Activated B cell treated with CpG ODN at 0.5 μM for 24 hours (primary cell): ENCODE measurements around the gene MKNK1. TPM values are rescaled to one million over a fixed set of nuclear protein-coding genes. Genes with fewer than 3 reads are reported as not detected.

Experiments used
- ATAC-seq: fragments of 200-7000 bp; cut with Tn5 transposase; one replicate; pipeline ENCODE4 v1.10.0; 2021; ENCODE audit warnings: low read depth, mild to moderate bottlenecking, moderate library complexity
- CTCF ChIA-PET: fragments of 350-600 bp; sonication (Branson Sonifier 250); formaldehyde crosslinking; loops from one replicate; lab custom pipeline; 2021; ENCODE audit warnings: antibody characterized with exemption; lab: Charles Lee
- POLR2A ChIA-PET: fragments of 350-600 bp; sonication (Branson Sonifier 250); formaldehyde crosslinking; loops from one replicate; lab custom pipeline; 2021; ENCODE audit warnings: antibody characterized with exemption; lab: Charles Lee
- DNase-seq: peaks from one replicate; pipeline ENCODE4 v3.0.0; 2022
- H3K27ac Mint-ChIP-seq: one replicate; pipeline ENCODE4 v1.8.0; 2020; ENCODE audit warnings: mixed read lengths
- H3K27me3 Mint-ChIP-seq: one replicate; pipeline ENCODE4 v1.8.0; 2021; ENCODE audit warnings: mixed read lengths
- H3K36me3 Mint-ChIP-seq: one replicate; pipeline ENCODE4 v1.8.0; 2021; ENCODE audit warnings: low read depth, mixed read lengths
- H3K4me1 Mint-ChIP-seq: one replicate; pipeline ENCODE4 v1.8.0; 2021; ENCODE audit warnings: mixed read lengths
- H3K4me3 Mint-ChIP-seq: one replicate; pipeline ENCODE4 v1.8.0; 2020; ENCODE audit warnings: mild to moderate bottlenecking, mixed read lengths
- H3K9me3 Mint-ChIP-seq: one replicate; pipeline ENCODE4 v1.8.0; 2020; ENCODE audit warnings: mixed read lengths
- intact Hi-C: fragments of 100-400 bp; cut with micrococcal nuclease; formaldehyde crosslinking; loops from one replicate; pipeline ENCODE4 v1.15.1; 2024
- total RNA-seq: library from RNA; stranded (reverse); gene quantifications from 2 replicates; pipeline ENCODE4 v1.2.3, GENCODE V29; 2022
- TF ChIP-seq, protein P1 (sequence below): fragments of 200-600 bp; IDR thresholded peaks from one replicate; pipeline ENCODE4 v1.8.0; 2022; ENCODE audit warnings: antibody characterized with exemption, mild to moderate bottlenecking

Gene MKNK1
- total RNA-seq, 1 donor from 2014 or later = 45.0 TPM

DNA sequence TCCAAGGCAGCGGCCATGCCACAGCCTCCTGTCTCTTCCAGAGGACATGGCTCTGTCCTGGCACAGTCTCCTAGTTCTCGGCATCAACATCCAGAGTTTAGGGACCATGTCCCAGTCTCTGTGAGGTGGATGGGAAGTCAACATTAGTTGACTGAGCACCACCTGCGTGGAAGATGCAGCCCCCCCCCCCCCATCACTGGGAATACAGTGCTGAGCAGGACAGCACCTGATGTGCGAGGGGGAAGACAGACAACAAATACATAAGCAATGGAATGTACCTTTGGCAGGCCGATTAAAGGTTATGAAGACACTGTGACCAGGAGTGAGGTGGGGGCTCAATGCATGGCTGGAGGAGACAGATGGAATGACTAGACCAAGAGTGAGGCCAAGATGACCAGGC, 79.2 kb downstream of the MKNK1 start:
- Mint-ChIP-seq H3K4me3 (no peak overlapping the region), H3K36me3 (no peaks in the 10 kb centered on the region), H3K27ac (no peak overlapping the region), H3K27me3 (peaks cover 56% of the 10 kb centered on the region), H3K9me3 (no peaks in the 10 kb centered on the region), H3K4me1 (no peaks in the 10 kb centered on the region)
- intact Hi-C loops = no loop called here
- CTCF ChIA-PET = no interaction called here
- POLR2A ChIA-PET = no interaction called here
- ATAC-seq (no peak), DNase-seq (no peak)
- TF ChIP-seq, protein P1, sequence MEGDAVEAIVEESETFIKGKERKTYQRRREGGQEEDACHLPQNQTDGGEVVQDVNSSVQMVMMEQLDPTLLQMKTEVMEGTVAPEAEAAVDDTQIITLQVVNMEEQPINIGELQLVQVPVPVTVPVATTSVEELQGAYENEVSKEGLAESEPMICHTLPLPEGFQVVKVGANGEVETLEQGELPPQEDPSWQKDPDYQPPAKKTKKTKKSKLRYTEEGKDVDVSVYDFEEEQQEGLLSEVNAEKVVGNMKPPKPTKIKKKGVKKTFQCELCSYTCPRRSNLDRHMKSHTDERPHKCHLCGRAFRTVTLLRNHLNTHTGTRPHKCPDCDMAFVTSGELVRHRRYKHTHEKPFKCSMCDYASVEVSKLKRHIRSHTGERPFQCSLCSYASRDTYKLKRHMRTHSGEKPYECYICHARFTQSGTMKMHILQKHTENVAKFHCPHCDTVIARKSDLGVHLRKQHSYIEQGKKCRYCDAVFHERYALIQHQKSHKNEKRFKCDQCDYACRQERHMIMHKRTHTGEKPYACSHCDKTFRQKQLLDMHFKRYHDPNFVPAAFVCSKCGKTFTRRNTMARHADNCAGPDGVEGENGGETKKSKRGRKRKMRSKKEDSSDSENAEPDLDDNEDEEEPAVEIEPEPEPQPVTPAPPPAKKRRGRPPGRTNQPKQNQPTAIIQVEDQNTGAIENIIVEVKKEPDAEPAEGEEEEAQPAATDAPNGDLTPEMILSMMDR = no peak

DNA sequence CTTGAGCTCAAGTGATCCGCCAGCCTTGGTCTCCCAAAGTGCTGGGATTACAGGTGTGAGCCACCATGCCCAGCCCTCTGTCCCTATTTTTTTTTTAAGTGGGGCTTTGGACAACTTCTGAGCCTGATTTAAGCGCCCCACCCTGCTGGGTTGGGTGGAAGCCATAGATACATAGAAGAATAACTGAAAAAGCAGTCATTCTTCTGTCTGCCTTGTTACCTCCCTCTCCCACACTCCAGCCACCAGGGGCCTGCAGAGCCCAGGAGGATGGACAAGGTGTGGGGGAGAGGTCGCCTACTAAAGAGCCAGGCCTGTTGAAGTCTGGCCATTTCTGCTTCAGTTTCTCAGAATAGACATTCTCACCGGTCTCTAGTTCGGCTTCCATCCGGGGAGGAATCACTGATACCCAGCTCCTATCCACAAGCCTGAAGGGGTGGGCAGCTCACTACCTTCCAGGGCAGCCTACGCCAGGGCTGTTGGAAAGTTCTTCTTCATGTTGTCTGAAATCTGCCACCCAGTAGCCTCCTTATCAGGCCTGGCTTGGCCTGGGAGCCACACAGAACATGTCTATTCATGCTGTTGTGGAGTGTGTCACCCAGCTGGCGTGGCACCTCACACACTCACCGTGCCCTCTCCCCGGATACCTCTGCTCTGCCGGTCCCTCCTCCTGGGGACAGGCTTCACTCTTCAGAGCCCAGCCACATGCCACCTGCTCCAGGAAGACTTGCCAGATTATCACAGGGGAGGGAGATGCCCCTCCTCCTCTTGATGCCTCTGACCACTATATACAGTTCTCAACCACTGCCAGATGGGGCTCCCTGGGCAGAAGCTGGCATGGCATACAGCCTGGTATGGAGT, 80.3 kb downstream of the MKNK1 start:
- H3K4me3 Mint-ChIP-seq = no peak overlapping the region
- peaks cover 50% of the 10 kb centered on the region for H3K27me3 Mint-ChIP-seq
- H3K9me3 Mint-ChIP-seq = no peaks in the 10 kb centered on the region
- intact Hi-C loops = no loop called here
- ChIA-PET POLR2A (no interaction called here), CTCF (no interaction called here)
- no peaks in the 10 kb centered on the region for H3K4me1 Mint-ChIP-seq
- DNase-seq = no peak
- no peak overlapping the region for H3K27ac Mint-ChIP-seq
- no peaks in the 10 kb centered on the region for H3K36me3 Mint-ChIP-seq
- no peak for ATAC-seq
- TF ChIP-seq, protein P1 = no peak

DNA sequence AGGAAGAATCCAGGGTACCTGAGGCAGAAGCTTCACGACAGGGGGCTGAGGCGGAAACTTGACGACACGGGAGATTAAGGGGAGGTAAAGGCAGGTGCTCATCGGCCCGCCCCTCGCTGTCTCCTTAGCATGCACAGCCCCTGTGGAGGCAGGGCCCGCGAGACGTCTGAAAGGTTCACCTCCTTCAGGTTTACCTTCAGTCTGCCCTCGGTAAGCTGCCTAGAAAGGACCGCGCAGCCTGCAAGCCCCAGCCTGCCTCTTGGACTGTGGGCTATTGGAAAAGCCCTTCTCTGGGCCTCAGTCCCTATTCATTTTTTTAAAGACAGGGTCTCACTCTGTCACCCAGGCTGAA, 81.1 kb downstream of the MKNK1 start:
- H3K27ac Mint-ChIP-seq = no peak overlapping the region
- ATAC-seq (no peak), DNase-seq (no peak)
- no peaks in the 10 kb centered on the region for H3K9me3 Mint-ChIP-seq
- no peak overlapping the region for H3K4me3 Mint-ChIP-seq
- intact Hi-C loops = no loop called here
- TF ChIP-seq, protein P1 = no peak
- no peaks in the 10 kb centered on the region for H3K4me1 Mint-ChIP-seq
- ChIA-PET CTCF (no interaction called here), POLR2A (no interaction called here)
- H3K27me3 Mint-ChIP-seq = peaks cover 45% of the 10 kb centered on the region
- H3K36me3 Mint-ChIP-seq = no peaks in the 10 kb centered on the region

DNA sequence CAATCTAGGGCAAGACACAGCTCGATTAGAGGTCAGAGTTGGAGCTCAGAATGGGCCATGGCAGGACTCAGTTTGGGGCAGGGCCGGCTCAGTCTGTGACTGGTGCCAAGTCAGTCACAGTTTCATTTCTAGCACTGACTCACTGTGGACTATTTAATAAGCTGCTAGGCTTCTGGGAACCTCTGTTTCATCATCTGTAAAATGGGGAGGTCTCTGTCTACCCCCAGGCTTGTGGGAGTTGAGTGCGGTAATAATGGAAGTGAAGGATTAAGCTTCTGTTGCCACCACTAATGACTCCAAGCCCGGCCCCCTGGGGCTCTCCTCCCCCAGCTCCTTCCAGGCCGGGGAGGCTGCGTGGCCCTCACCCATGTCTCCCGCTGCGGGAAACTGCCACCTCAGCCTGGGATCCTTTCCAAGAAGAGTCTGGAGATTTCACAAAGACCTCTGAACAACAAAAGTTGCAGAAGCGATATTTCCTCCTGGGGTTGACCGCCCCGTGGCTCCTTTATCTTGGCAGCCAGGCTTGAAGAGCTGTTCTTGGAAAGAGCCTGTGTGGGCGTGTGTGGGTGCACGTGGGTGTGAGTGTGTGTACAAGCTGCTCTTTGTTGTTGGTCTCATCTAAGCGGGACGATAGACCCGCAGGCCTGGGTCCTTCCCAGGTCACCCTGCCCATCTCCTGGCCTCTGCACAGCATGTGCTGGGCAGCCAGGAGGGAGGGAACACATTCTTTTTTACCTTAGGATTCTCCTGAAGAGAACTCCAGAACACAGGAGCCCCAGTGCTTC, 81.7 kb downstream of the MKNK1 start:
- H3K4me3 Mint-ChIP-seq = no peak overlapping the region
- ATAC-seq = no peak
- no peaks in the 10 kb centered on the region for H3K4me1 Mint-ChIP-seq
- H3K27me3 Mint-ChIP-seq = peaks cover 42% of the 10 kb centered on the region
- H3K9me3 Mint-ChIP-seq = no peaks in the 10 kb centered on the region
- intact Hi-C loops = no loop called here
- no peak for DNase-seq
- no peaks in the 10 kb centered on the region for H3K36me3 Mint-ChIP-seq
- POLR2A ChIA-PET = no interaction called here
- no peak overlapping the region for H3K27ac Mint-ChIP-seq
- TF ChIP-seq, protein P1 = no peak
- CTCF ChIA-PET = no interaction called here

DNA sequence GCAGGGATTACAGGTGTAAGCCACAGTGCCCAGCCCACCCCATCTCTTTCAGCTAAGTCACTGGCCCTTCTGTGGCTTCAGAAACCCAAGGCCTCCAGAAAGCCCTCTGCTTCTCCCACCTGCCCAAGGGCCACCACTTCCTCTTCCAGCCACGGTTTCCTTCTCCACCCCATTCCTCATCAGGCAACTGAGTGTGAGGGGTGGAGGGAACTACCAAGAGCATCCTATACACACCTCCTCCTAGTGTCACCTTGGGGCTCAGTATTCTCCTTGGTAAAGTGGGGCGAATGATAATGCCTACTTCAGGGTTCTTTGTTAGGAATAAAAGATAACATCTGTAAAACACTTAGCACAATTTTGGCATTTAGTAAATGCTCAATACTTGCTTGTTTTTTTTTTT, 82.7 kb downstream of the MKNK1 start:
- Mint-ChIP-seq H3K4me1 (no peaks in the 10 kb centered on the region), H3K27ac (no peak overlapping the region), H3K27me3 (peaks cover 47% of the 10 kb centered on the region), H3K9me3 (no peaks in the 10 kb centered on the region), H3K36me3 (no peaks in the 10 kb centered on the region), H3K4me3 (no peak overlapping the region)
- ChIA-PET CTCF (no interaction called here), POLR2A (no interaction called here)
- TF ChIP-seq, protein P1 = no peak
- intact Hi-C loops = no loop called here
- ATAC-seq (no peak), DNase-seq (no peak)
